Sciatic nerve (tissue), 2 donors: ENCODE data around the gene TMEM40. TPM values are rescaled to one million over a fixed set of nuclear protein-coding genes. Genes with fewer than 3 reads are reported as not detected.

Experiments used
- ATAC-seq: fragments of 200-7000 bp; cut with Tn5 transposase; one replicate; pipeline ENCODE4 v1.9.1; 2020; ENCODE audit warnings: mild to moderate bottlenecking, moderate library complexity
- DNase-seq: peaks from one replicate; pipeline ENCODE4 v3.0.0-alpha.2; 2020; ENCODE audit warnings: low spot score
- intact Hi-C: fragments of 100-400 bp; cut with DNase I; formaldehyde crosslinking; loops from one replicate; pipeline ENCODE4 v1.14.2; 2022
- total RNA-seq: library from RNA; stranded (reverse); fragmentation: NEBNext Ultra II Directional; extraction: Animal tissue kit (Norgen Biotek cat#: 25700); gene quantifications from one replicate; pipeline ENCODE4 v1.2.1, GENCODE V29; 2021
- donor health status: DM: no; HTN: no; CAD: no.
- donor health status: DM: no; HTN: no; CAD: no.

Gene TMEM40
- total RNA-seq, 1 donor from 2014 or later = not detected

GRCh38 chr3:12700800-12701199 lies 58.3 kb downstream of the TMEM40 start:
- no peak for DNase-seq
- ATAC-seq = no peak
- intact Hi-C loops = no loop called here

GRCh38 chr3:12695916-12696315 lies 63.1 kb downstream of the TMEM40 start:
- ATAC-seq (no peak), DNase-seq (no peak)
- intact Hi-C loops = no loop called here

- no peak for DNase-seq
- intact Hi-C loops = no loop called here
- ATAC-seq = no peak
Observed at GRCh38 chr3:12695112-12695511, 63.9 kb downstream of the TMEM40 start.

GRCh38 chr3:12692444-12692843 lies 66.6 kb downstream of the TMEM40 start:
- ATAC-seq = no peak
- no peak for DNase-seq
- intact Hi-C loops = no loop called here

GRCh38 chr3:12689997-12690711 lies 68.9 kb downstream of the TMEM40 start:
- intact Hi-C loops = no loop called here
- no peak for ATAC-seq

GRCh38 chr3:12687948-12688347 lies 71.1 kb downstream of the TMEM40 start:
- ATAC-seq (no peak), DNase-seq (no peak)
- intact Hi-C loops = no loop called here

More at GRCh38 chr3:12689997-12690711, 68.9 kb downstream of the TMEM40 start:
- DNase-seq = no peak

GRCh38 chr3:12686096-12686495 lies 73.0 kb downstream of the TMEM40 start:
- intact Hi-C loops = no loop called here
- ATAC-seq (no peak), DNase-seq (no peak)

Other genes starting within 250 kb of the TMEM40 start
- gene MKRN2OS, start 213.8 kb downstream of the TMEM40 start, total RNA-seq = not detected
- 23.9 TPM for gene MKRN2, start 202.2 kb downstream of the TMEM40 start, total RNA-seq
- gene RAF1, start 95.1 kb downstream of the TMEM40 start, total RNA-seq = 90.5 TPM
- 16.8 TPM for gene CAND2, start 37.4 kb upstream of the TMEM40 start, total RNA-seq
- 1,417 TPM for gene RPL32, start 82.3 kb upstream of the TMEM40 start, total RNA-seq